Stimulated activated CD8-positive, alpha-beta memory T cell treated with anti-CD3 and anti-CD28 coated beads, Interleukin-15, amount 100 ng/mL, for 48 hours (primary cell): ENCODE data around the gene PNMA8A.

ENCODE experiments used
- DNase-seq, 2 donors: peaks; one replicate each; pipeline ENCODE4 v3.0.0-alpha.2; 2020; ENCODE audit warnings: low read depth in 2 of 2

The PNMA8A gene

DNA sequence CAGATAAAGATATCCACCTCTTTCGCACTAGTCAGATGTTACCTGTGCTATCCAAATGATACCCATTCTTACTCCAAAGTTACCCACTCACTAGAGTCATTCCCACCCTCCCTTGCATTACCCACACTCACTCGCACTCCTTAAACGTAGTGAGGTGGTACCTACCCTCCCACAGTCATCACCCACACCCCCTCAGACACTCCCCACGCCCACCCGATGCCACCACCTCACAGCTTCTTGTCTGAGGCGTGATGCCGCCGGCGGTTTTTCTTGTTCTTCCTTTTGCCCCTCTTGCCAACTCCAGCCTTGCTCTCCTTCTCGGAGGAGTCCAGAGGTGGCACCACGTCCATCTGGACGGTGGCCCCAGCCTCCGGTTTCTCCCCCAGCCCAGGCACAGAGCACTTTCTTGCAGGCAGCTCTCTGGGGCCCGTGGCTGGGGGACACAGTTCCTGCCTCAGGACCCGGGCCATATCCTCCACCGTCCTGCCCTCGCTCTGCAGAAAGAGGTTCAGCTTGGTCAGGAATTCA is 43.8 kb downstream of the PNMA8A start:
- no peak for DNase-seq

GRCh38 chr19:46426506-46427162 is 44.7 kb downstream of the PNMA8A start:
- DNase-seq, result peak; percentile 19 to 37

DNA sequence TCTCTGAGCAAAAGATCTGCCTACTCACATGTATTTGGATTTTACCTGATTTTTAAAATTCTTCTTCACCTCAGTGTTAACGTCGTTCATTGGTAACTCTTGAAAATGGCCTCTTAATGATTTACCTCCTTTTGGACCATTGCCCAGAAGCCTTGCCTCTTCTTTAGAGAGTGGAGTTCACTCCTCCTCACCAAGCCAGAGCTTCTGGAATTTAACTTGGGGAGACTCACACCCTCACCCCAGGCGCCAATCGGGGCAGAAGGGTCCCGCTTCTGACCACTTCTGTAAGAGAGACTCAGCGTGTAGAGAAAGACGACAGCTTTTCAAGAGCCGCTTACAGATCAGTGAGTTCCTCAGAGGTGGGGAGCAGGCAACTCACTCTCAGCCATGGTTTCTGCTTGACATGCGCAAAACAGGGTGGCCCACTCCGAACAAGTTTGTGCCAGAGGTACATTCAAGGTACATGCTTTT is 45.3 kb downstream of the PNMA8A start:
- DNase-seq, result no peak

- DNase-seq, result no peak
Observed at GRCh38 chr19:46423188-46423587, 48.2 kb downstream of the PNMA8A start.

- DNase-seq, result no peak
Observed at GRCh38 chr19:46422344-46422743, 49.0 kb downstream of the PNMA8A start.

DNA sequence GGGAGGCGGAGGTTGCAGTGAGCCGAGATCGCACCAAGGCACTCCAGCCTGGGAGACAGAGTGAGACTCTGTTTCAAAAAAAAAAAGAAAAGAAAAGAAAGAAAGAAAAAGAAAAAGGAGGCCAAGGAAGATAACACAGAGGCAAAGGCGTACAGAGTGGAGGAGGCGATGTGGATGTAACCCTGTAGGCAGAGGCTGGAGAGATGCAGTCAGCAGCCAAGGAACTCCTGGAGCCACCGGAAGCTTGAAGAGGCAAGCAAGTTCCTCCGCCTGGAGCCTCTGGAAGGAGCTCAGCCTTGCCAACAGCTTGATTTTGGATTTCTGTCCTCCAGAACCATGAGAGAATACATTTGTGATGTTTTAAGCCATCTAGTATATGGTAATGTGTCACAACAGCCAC is 51.3 kb downstream of the PNMA8A start:
- DNase-seq, result no peak
